Stimulated activated CD8-positive, alpha-beta memory T cell treated with anti-CD3 and anti-CD28 coated beads, Interleukin-15, amount 100 ng/mL, for 4 hours (primary cell): ENCODE results near the gene PLAAT1.

Experiments
- DNase-seq, 2 donors: peaks; one replicate each; pipeline ENCODE4 v3.0.0-alpha.2; 2020; ENCODE audit warnings: low read depth in 2 of 2

The PLAAT1 gene

GRCh38 chr3:193253986-193254660 lies 13.1 kb downstream of the PLAAT1 start:
- no peak for DNase-seq

- DNase-seq, result no peak
Measured at GRCh38 chr3:193261970-193262369, 20.9 kb downstream of the PLAAT1 start.

GRCh38 chr3:193262707-193263106 lies 21.7 kb downstream of the PLAAT1 start:
- no peak for DNase-seq

GRCh38 chr3:193269343-193270028 lies 28.5 kb downstream of the PLAAT1 start:
- DNase-seq, result no peak

GRCh38 chr3:193270451-193270850 lies 29.4 kb downstream of the PLAAT1 start:
- DNase-seq, result no peak

GRCh38 chr3:193271101-193271840 lies 30.2 kb downstream of the PLAAT1 start:
- no peak for DNase-seq

GRCh38 chr3:193292386-193292785 lies 51.4 kb downstream of the PLAAT1 start:
- DNase-seq, result no peak

- no peak for DNase-seq
Measured at GRCh38 chr3:193295985-193296384, 55.0 kb downstream of the PLAAT1 start.

GRCh38 chr3:193297421-193297820 lies 56.4 kb downstream of the PLAAT1 start:
- no peak for DNase-seq

GRCh38 chr3:193301433-193301832 lies 60.4 kb downstream of the PLAAT1 start:
- DNase-seq, result no peak

- no peak for DNase-seq
Measured at GRCh38 chr3:193305356-193305755, 64.3 kb downstream of the PLAAT1 start.

- no peak for DNase-seq
Measured at GRCh38 chr3:193310914-193311723, 70.1 kb downstream of the PLAAT1 start.

GRCh38 chr3:193313061-193313958 lies 72.3 kb downstream of the PLAAT1 start:
- no peak for DNase-seq

- no peak for DNase-seq
Measured at GRCh38 chr3:193314161-193314560, 73.1 kb downstream of the PLAAT1 start.

GRCh38 chr3:193317682-193318300 lies 76.8 kb downstream of the PLAAT1 start:
- no peak for DNase-seq
